ENCODE data around the gene NDST4.

The NDST4 gene

GRCh38 chr4:114860786-114861185 lies 252.6 kb downstream of the NDST4 start:
- Histone ChIP-seq H3K9ac (ENCODE audit: low read depth, low read length) (no peak overlapping the region), H3K4me1 (ENCODE audit: control insufficient read depth, insufficient read depth, low read length) (no peaks in the 10 kb centered on the region), H3K4me3 (ENCODE audit: low read depth, low read length) (no peak overlapping the region), H3K9me3 (ENCODE audit: control insufficient read depth, insufficient read depth, low read length) (no peaks in the 10 kb centered on the region), H3K27ac (ENCODE audit: low read depth, low read length) (no peak overlapping the region), H3K36me3 (ENCODE audit: control insufficient read depth, insufficient read depth, low read length) (no peaks in the 10 kb centered on the region), H3K27me3 (ENCODE audit: control insufficient read depth, insufficient read depth, low read length) (no peaks in the 10 kb centered on the region)

DNA sequence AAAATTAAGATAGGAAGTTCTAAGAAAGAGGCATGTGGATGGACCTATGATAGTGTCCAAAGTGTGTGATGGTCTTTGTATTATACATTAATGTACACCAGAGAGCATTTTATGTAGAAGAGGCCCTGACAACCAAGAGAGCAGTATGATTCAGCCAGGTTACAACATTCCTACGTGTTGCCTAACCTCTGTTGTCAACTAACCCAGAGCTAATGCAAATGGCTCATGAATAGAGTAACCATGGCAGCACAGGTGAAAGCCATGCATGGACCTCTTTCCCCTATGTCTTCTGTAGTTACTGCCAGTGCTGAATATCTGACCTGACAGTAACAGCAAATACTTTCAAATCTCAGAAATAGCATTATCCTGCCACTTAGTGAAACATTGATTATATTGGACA lies 255.6 kb downstream of the NDST4 start:
- no peak overlapping the region for H3K27ac ChIP-seq (ENCODE audit: low read depth, low read length)
- no peaks in the 10 kb centered on the region for H3K4me1 ChIP-seq (ENCODE audit: control insufficient read depth, insufficient read depth, low read length)
- no peaks in the 10 kb centered on the region for H3K9me3 ChIP-seq (ENCODE audit: control insufficient read depth, insufficient read depth, low read length)
- no peaks in the 10 kb centered on the region for H3K36me3 ChIP-seq (ENCODE audit: control insufficient read depth, insufficient read depth, low read length)
- no peaks in the 10 kb centered on the region for H3K27me3 ChIP-seq (ENCODE audit: control insufficient read depth, insufficient read depth, low read length)
- no peak overlapping the region for H3K4me3 ChIP-seq (ENCODE audit: low read depth, low read length)
- no peak overlapping the region for H3K9ac ChIP-seq (ENCODE audit: low read depth, low read length)

GRCh38 chr4:114839986-114840385 lies 273.4 kb downstream of the NDST4 start:
- Histone ChIP-seq H3K9ac (ENCODE audit: low read depth, low read length) (no peak overlapping the region), H3K4me1 (ENCODE audit: control insufficient read depth, insufficient read depth, low read length) (no peaks in the 10 kb centered on the region), H3K4me3 (ENCODE audit: low read depth, low read length) (no peak overlapping the region), H3K36me3 (ENCODE audit: control insufficient read depth, insufficient read depth, low read length) (no peaks in the 10 kb centered on the region), H3K27ac (ENCODE audit: low read depth, low read length) (no peak overlapping the region), H3K9me3 (ENCODE audit: control insufficient read depth, insufficient read depth, low read length) (no peaks in the 10 kb centered on the region), H3K27me3 (ENCODE audit: control insufficient read depth, insufficient read depth, low read length) (no peaks in the 10 kb centered on the region)

DNA sequence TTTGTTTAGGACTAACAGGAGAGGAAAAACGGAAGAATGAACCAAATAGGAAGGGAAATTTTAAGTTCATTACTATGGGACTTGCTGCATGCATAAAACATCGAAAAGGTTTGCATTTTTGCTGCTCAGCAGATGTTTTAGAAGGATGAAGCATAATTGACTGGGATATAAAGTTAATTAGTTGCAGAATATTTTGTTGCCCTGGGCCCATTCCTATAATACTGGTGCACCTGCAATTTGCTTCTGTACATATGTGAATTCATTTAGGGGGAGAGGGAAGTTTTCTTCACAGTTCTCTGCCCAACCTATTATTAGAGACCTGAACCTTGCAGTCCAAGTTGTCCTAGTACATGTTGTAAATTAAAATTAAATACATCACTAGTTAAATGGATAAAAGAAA lies 282.8 kb downstream of the NDST4 start:
- Histone ChIP-seq H3K9ac (ENCODE audit: low read depth, low read length) (no peak overlapping the region), H3K27ac (ENCODE audit: low read depth, low read length) (no peak overlapping the region), H3K4me1 (ENCODE audit: control insufficient read depth, insufficient read depth, low read length) (no peaks in the 10 kb centered on the region), H3K4me3 (ENCODE audit: low read depth, low read length) (no peak overlapping the region), H3K27me3 (ENCODE audit: control insufficient read depth, insufficient read depth, low read length) (no peaks in the 10 kb centered on the region), H3K9me3 (ENCODE audit: control insufficient read depth, insufficient read depth, low read length) (no peaks in the 10 kb centered on the region), H3K36me3 (ENCODE audit: control insufficient read depth, insufficient read depth, low read length) (no peaks in the 10 kb centered on the region)

GRCh38 chr4:114827651-114828050 lies 285.8 kb downstream of the NDST4 start:
- Histone ChIP-seq H3K27me3 (ENCODE audit: control insufficient read depth, insufficient read depth, low read length) (no peaks in the 10 kb centered on the region), H3K36me3 (ENCODE audit: control insufficient read depth, insufficient read depth, low read length) (no peaks in the 10 kb centered on the region), H3K9me3 (ENCODE audit: control insufficient read depth, insufficient read depth, low read length) (no peaks in the 10 kb centered on the region), H3K9ac (ENCODE audit: low read depth, low read length) (no peak overlapping the region), H3K27ac (ENCODE audit: low read depth, low read length) (no peak overlapping the region), H3K4me3 (ENCODE audit: low read depth, low read length) (no peak overlapping the region), H3K4me1 (ENCODE audit: control insufficient read depth, insufficient read depth, low read length) (no peaks in the 10 kb centered on the region)

DNA sequence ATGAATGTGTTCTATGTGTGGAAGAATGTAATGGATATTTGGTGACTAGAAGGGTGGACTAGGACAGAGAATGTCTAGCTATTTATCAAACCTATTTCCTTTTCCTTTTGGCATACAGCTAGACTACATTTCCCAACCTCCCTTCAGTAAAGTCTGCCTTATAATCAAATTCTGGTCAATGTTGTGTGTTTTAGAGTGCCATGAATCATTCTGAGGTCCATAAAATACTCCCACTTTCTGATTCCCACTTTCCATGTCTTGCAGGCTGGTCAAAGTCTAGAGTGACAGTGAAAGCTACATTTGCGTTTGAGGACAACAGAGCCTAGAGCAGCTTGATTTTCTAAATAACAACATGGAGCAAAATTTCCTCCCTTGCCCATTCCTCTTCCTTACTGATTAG lies 297.7 kb downstream of the NDST4 start:
- no peak overlapping the region for H3K9ac ChIP-seq (ENCODE audit: low read depth, low read length)
- no peak overlapping the region for H3K27ac ChIP-seq (ENCODE audit: low read depth, low read length)
- no peaks in the 10 kb centered on the region for H3K27me3 ChIP-seq (ENCODE audit: control insufficient read depth, insufficient read depth, low read length)
- no peaks in the 10 kb centered on the region for H3K9me3 ChIP-seq (ENCODE audit: control insufficient read depth, insufficient read depth, low read length)
- H3K4me1 ChIP-seq (ENCODE audit: control insufficient read depth, insufficient read depth, low read length): no peaks in the 10 kb centered on the region
- H3K36me3 ChIP-seq (ENCODE audit: control insufficient read depth, insufficient read depth, low read length): no peaks in the 10 kb centered on the region
- no peak overlapping the region for H3K4me3 ChIP-seq (ENCODE audit: low read depth, low read length)

DNA sequence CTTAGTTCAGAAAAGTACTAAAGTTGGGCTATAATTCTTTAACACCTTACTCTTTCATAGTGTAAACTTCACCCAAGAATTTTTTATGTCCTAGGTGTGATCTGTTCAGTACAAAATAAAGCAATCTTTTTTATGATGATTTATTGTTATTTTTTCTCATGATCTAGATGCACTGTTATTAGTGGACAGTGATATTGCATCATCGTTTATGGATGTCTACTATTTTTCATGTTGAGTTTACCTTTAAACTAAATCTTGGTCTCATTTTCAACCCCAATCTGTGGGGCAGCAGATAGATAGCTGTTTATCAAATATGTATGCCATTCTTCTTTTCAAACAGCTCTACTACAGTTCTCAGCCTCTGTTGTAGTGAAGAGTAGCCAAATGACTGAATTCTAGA lies 299.5 kb downstream of the NDST4 start:
- Histone ChIP-seq H3K27ac (ENCODE audit: low read depth, low read length) (no peak overlapping the region), H3K4me3 (ENCODE audit: low read depth, low read length) (no peak overlapping the region), H3K27me3 (ENCODE audit: control insufficient read depth, insufficient read depth, low read length) (no peaks in the 10 kb centered on the region), H3K4me1 (ENCODE audit: control insufficient read depth, insufficient read depth, low read length) (no peaks in the 10 kb centered on the region), H3K9ac (ENCODE audit: low read depth, low read length) (no peak overlapping the region), H3K36me3 (ENCODE audit: control insufficient read depth, insufficient read depth, low read length) (no peaks in the 10 kb centered on the region), H3K9me3 (ENCODE audit: control insufficient read depth, insufficient read depth, low read length) (no peaks in the 10 kb centered on the region)

- Histone ChIP-seq H3K4me3 (ENCODE audit: low read depth, low read length) (no peak overlapping the region), H3K27ac (ENCODE audit: low read depth, low read length) (no peak overlapping the region), H3K36me3 (ENCODE audit: control insufficient read depth, insufficient read depth, low read length) (no peaks in the 10 kb centered on the region), H3K9ac (ENCODE audit: low read depth, low read length) (no peak overlapping the region), H3K4me1 (ENCODE audit: control insufficient read depth, insufficient read depth, low read length) (peaks cover 3% of the 10 kb centered on the region; the same call in 1 of the 2 replicates), H3K27me3 (ENCODE audit: control insufficient read depth, insufficient read depth, low read length) (no peaks in the 10 kb centered on the region), H3K9me3 (ENCODE audit: control insufficient read depth, insufficient read depth, low read length) (no peaks in the 10 kb centered on the region)
These were observed 301.7 kb downstream of the NDST4 start for GRCh38 chr4:114811564-114812301.

- H3K4me1 ChIP-seq (ENCODE audit: control insufficient read depth, insufficient read depth, low read length): peaks cover 3% of the 10 kb centered on the region; the same call in 1 of the 2 replicates
- H3K9me3 ChIP-seq (ENCODE audit: control insufficient read depth, insufficient read depth, low read length): no peaks in the 10 kb centered on the region
- H3K36me3 ChIP-seq (ENCODE audit: control insufficient read depth, insufficient read depth, low read length): no peaks in the 10 kb centered on the region
- no peak overlapping the region for H3K9ac ChIP-seq (ENCODE audit: low read depth, low read length)
- no peak overlapping the region for H3K27ac ChIP-seq (ENCODE audit: low read depth, low read length)
- no peak overlapping the region for H3K4me3 ChIP-seq (ENCODE audit: low read depth, low read length)
- H3K27me3 ChIP-seq (ENCODE audit: control insufficient read depth, insufficient read depth, low read length): no peaks in the 10 kb centered on the region
These were observed 305.5 kb downstream of the NDST4 start for GRCh38 chr4:114807759-114808404.

- no peak overlapping the region for H3K4me3 ChIP-seq (ENCODE audit: low read depth, low read length)
- H3K4me1 ChIP-seq (ENCODE audit: control insufficient read depth, insufficient read depth, low read length): peaks cover 3% of the 10 kb centered on the region; the same call in 1 of the 2 replicates
These were observed 306.1 kb downstream of the NDST4 start for GRCh38 chr4:114807357-114807756.

DNA sequence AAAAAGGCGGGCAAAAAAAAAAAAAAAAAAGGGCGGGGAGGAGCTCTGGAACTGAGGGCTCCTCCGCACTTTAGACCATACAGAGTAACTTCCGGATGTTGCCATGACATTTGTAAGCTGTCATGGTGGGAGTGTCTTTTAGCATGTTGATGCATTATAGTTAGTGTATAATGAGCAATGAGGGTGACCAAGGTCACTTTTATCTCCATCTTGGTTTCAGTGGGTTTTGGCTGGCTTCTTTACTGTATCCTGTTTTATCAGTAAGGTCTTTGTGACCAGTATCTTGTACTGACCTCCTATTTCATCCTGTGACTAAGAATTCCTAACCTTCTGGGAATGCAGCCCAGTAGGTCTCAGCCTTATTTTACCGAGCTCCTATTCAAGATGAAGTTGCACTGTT lies 321.4 kb downstream of the NDST4 start:
- Histone ChIP-seq H3K27me3 (ENCODE audit: control insufficient read depth, insufficient read depth, low read length) (no peaks in the 10 kb centered on the region), H3K4me3 (ENCODE audit: low read depth, low read length) (no peak overlapping the region), H3K9ac (ENCODE audit: low read depth, low read length) (no peak overlapping the region), H3K27ac (ENCODE audit: low read depth, low read length) (no peak overlapping the region), H3K4me1 (ENCODE audit: control insufficient read depth, insufficient read depth, low read length) (peaks cover 13% of the 10 kb centered on the region), H3K36me3 (ENCODE audit: control insufficient read depth, insufficient read depth, low read length) (no peaks in the 10 kb centered on the region), H3K9me3 (ENCODE audit: control insufficient read depth, insufficient read depth, low read length) (no peaks in the 10 kb centered on the region)

More at GRCh38 chr4:114807357-114807756, 306.1 kb downstream of the NDST4 start:
- H3K9me3 ChIP-seq (ENCODE audit: control insufficient read depth, insufficient read depth, low read length): no peaks in the 10 kb centered on the region
- no peaks in the 10 kb centered on the region for H3K27me3 ChIP-seq (ENCODE audit: control insufficient read depth, insufficient read depth, low read length)
- no peaks in the 10 kb centered on the region for H3K36me3 ChIP-seq (ENCODE audit: control insufficient read depth, insufficient read depth, low read length)
- H3K9ac ChIP-seq (ENCODE audit: low read depth, low read length): no peak overlapping the region
- no peak overlapping the region for H3K27ac ChIP-seq (ENCODE audit: low read depth, low read length)

All from HUES48 (cell line).